ENCODE data around the gene E2F4.

The E2F4 gene

GRCh38 chr16:67174706-67175231 lies 17.2 kb upstream of the E2F4 start:
- DNase-seq, result no peak

GRCh38 chr16:67176662-67177061 lies 15.3 kb upstream of the E2F4 start:
- DNase-seq, result no peak

GRCh38 chr16:67177743-67178699 lies 13.9 kb upstream of the E2F4 start:
- no peak for DNase-seq

GRCh38 chr16:67179421-67180080 lies 12.4 kb upstream of the E2F4 start:
- DNase-seq, result no peak

GRCh38 chr16:67180166-67180565 lies 11.8 kb upstream of the E2F4 start:
- no peak for DNase-seq

- DNase-seq, result no peak
These were observed 10.6 kb upstream of the E2F4 start for GRCh38 chr16:67181346-67181745.

GRCh38 chr16:67182288-67182687 lies 9.7 kb upstream of the E2F4 start:
- no peak for DNase-seq

- no peak for DNase-seq
These were observed 8.7 kb upstream of the E2F4 start for GRCh38 chr16:67183284-67183626.

GRCh38 chr16:67183627-67184452 lies 8.1 kb upstream of the E2F4 start, which contains the start of gene MATCAP1:
TSS of gene MATCAP1 (minus strand) at chr16:67183963. CDS start at chr16:67180610, 3,353 bp downstream.
- DNase-seq, result peak; percentile 95

- DNase-seq, result no peak
These were observed 7.4 kb upstream of the E2F4 start for GRCh38 chr16:67184453-67184994.

GRCh38 chr16:67184995-67185650 lies 6.8 kb upstream of the E2F4 start:
- peak; percentile 24 for DNase-seq

- DNase-seq, result no peak
These were observed 6.3 kb upstream of the E2F4 start for GRCh38 chr16:67185651-67186134.

- DNase-seq, result no peak
These were observed 5.4 kb upstream of the E2F4 start for GRCh38 chr16:67186550-67186950.

- no peak for DNase-seq
These were observed 4.6 kb upstream of the E2F4 start for GRCh38 chr16:67187175-67187890.

GRCh38 chr16:67188323-67188722 lies 3.6 kb upstream of the E2F4 start:
- DNase-seq, result no peak

GRCh38 chr16:67188798-67189197 lies 3.2 kb upstream of the E2F4 start:
- no peak for DNase-seq

- DNase-seq, result no peak
These were observed 1.9 kb upstream of the E2F4 start, which contains the start of gene EXOC3L1 for GRCh38 chr16:67190041-67190440. TSS of gene EXOC3L1 (minus strand) at chr16:67190136. CDS start at chr16:67189676, 460 bp downstream.

GRCh38 chr16:67190448-67191399 lies 1.2 kb upstream of the E2F4 start:
- DNase-seq, result no peak

- no peak for DNase-seq
These were observed 452 bp upstream of the E2F4 start for GRCh38 chr16:67191411-67191994.

Measured in NCI-H1694 (cell line).